NK-92 (cell line): ENCODE data around the gene RPRML.
"Not testable (repeated sequence)": the region's sequence is repeated elsewhere in the genome, so short reads cannot be mapped to it uniquely, and the experiment has no call there.

Source experiments
- DNase-seq: peaks from one replicate; lab custom pipeline; 2025; ENCODE audit not compliant: unreplicated experiment; lab: John Stamatoyannopoulos, UW

RPRML gene

DNA sequence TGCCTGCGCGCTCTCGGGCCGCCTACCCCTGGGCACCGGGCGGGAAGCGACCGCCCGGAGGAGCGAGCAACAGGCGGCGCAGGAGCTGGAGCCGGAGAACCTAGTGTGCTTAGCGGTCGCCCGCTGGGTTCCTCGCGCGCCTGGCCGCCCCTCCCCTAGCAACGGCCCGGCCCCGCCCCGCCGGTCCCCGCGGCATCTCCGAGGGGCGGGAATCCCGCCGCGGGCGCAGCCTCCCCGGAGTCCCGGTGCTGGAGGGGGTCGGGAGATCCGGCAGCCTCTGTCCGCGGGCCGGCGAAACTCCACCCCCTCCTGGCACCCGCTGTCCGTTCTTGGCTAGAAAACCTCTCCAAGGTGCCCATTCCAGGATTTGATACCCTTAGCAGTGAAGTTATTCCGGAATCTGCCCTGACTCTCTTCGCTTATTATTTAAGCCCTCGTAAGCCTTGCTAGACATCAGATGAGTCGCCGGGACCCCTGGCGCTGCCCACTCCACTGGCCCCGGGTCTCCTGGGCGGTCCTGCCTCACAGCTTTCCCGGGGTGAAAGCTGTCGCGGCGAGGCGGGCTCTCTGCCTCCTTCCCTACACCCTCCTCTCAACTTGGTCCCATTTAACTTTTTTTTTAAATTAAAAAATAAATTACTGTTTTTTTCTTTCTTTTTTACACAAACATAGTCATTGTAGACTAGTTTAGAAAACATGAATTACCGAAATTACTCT lies at the start of gene RPRML:
RPRML (minus strand) TSS at position 107 of the 717 bp plus-strand sequence. CDS start 246 bp downstream, outside the sequence.
- DNase-seq, result no peak

- not testable (repeated sequence) for DNase-seq
These were observed 37.9 kb upstream of the RPRML start for GRCh38 chr17:47016966-47017365.

DNA sequence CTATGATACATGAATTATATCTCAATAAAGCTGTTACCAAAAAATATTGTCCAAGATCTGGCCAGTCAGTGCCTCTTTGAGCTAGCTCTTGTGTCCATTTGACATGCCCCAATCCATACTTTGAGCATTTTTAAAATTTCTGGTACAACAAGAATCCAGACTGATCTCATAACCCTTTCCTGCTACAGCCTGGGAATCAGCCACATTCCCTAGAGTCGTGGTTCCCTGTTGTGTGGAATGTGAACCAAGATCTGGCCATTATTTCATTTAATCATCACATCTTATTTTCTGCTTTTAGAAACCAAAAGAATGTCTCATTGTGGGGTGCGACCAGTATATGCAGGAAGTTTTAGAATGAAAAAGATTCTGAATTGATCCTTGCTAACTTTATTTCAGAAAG lies 34.3 kb upstream of the RPRML start:
- DNase-seq, result no peak

DNA sequence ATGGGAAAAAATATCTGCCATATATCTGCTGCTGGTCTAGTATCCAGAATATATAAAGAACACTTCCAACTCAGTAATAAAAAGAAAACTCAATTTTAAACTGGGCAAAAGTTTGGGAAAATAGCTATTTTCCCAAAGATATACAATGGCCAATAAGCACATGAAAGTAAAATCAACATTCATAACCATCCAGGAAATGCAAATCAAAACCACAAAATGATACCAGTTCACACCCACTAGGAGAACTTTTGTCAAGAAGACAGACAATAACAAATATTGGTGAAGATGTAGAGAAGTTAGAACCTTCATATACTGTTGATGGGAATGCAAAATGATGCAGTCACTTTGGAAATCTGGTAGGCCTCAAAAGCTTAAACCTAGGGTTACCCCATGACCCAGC lies 33.4 kb upstream of the RPRML start:
- no peak for DNase-seq

- no peak for DNase-seq
These were observed 30.9 kb upstream of the RPRML start for GRCh38 chr17:47009759-47010594.

GRCh38 chr17:47004906-47005305 lies 25.9 kb upstream of the RPRML start:
- DNase-seq, result no peak

- DNase-seq, result not testable (repeated sequence)
These were observed 24.8 kb upstream of the RPRML start for GRCh38 chr17:47003864-47004263.

- no peak for DNase-seq
These were observed 17.0 kb upstream of the RPRML start for GRCh38 chr17:46995841-46996571.

DNA sequence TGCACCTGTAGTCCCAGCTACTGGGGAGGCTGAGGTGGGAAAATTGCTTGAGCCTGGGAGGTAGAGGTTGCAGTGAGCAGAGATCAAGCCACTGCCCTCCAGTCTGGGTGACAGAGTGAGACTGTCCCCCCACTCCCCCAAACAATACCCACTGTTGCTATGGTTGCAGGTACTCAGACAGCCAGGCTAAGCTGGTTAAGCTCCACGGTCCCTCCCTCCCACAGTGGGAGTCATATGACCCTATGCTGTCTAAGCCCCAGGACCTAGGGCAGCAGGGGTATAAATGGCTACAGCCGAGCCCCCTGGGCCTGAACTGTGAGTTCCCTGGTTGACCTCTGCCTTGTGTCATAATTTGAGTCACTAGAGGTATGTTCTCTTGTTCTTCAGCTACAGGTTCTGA lies 15.9 kb upstream of the RPRML start:
- no peak for DNase-seq

- no peak for DNase-seq
These were observed 12.6 kb upstream of the RPRML start for GRCh38 chr17:46991617-46992016.

- DNase-seq, result no peak
These were observed 10.8 kb upstream of the RPRML start for GRCh38 chr17:46989637-46990431.

DNA sequence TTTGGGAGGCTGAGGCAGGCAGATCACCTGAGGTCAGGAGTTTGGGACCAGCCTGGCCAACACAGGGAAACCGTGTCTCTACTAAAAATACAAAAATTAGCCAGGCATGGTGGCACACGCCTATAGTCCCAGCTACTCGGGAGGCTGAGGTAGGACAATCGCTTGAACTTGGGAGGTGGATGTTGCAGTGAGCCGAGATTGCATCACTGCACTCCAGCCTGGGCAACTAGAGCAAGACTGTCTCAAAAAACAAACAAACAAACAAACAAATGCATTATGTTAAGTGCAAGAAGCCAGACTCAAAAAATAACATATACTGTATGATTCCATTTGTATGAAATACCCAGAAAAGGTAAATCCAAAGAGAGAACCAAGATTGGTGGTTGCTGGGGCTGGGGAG lies 8.9 kb upstream of the RPRML start:
- not testable (repeated sequence) for DNase-seq

DNA sequence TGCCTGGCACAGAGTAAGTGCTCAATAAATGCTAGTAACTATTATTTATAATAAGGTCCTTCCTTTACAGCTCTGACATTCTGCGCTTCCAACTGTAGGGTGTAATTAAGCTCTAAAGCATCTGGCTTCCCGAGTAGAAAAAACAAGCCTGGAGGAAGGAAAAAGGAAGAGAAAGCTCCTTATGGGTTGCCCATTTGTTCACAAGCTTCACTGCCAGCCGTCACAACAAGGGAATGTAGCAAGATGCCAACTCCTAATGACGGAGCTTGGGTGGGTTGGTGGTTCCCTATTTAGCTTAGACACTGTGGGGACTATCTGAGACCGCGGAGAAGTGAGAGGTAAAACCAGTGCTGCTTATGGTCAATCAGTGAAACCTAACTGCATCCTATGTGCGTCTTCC lies 7.3 kb upstream of the RPRML start:
- no peak for DNase-seq

DNA sequence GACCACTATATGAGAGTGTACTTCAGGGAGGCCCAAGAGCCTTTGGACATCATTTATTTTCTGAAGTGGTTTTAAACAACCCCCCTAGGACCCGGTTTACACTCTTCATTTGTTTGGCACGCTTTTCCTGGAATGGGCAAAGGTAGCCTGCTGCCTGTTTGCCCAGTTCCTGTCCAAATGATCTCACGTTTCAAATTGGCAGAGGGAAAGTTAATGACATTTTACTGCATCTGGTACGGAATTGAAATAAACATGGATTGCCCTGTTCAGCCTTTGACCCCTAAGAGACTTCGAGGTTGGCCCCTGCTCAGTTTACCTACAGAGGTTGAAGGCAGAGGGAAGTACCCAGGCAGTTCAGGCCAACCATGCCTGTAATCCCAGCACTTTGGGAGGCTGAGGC lies 5.8 kb upstream of the RPRML start:
- DNase-seq, result no peak

DNA sequence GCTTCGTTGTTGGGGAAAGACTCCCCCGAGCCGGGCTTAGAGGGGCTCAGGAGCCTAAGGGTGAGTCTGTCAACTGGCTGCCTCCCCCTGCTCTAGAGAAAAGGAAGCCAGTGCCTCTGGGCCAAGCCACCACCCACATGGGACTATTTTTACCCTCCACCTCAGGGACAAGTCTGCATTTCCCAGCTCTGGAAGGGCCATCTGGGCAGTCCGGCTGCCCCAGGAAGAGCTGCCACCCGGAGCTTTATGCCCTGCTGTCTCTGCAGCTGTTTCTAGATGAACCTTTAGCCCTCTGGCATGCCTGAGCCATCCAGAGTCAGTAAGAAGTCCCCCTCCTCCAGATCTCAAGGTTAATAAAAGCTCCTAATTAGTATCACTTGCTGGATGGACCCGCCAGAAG lies 5.3 kb upstream of the RPRML start:
- no peak for DNase-seq

DNA sequence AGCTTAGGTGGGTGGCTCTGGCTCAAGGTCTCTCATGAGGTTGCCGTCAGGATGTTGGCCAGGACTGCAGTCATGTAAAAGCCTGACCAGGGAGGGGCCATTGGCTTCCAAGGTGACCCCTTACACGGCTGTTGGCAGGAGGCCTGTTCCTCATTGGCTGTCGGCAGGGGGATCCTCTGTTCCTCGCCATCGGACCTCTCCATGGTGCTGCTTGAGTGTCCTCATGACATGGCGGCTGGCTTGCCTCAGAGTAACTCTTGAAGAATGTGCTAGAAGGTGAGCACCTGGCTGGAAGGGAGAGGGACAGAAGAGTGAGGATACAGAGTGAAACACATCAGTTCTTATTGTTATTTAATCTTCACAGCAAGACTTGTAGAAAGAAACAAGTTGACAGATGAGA lies 4.7 kb upstream of the RPRML start:
- DNase-seq, result no peak

DNA sequence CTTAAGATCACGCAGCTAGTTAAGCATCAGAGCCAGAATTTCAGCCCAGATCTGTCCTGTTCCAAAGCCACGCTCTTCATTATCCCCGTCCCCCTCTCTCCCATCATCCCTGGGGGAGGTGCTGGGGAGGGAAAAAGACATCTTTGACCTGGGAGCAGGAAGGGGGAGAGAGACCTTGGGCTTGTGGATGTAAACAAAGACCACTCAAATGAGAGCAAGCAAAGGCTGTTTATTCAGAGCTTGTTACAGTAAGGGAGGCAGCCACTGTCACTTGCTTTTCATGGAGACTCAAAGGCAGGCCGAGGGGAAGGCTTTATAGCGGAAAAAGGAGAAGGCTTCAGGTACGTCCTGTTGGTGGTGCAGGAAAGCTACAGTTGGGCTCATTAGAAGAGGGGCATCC lies 3.5 kb upstream of the RPRML start:
- DNase-seq, result no peak

DNA sequence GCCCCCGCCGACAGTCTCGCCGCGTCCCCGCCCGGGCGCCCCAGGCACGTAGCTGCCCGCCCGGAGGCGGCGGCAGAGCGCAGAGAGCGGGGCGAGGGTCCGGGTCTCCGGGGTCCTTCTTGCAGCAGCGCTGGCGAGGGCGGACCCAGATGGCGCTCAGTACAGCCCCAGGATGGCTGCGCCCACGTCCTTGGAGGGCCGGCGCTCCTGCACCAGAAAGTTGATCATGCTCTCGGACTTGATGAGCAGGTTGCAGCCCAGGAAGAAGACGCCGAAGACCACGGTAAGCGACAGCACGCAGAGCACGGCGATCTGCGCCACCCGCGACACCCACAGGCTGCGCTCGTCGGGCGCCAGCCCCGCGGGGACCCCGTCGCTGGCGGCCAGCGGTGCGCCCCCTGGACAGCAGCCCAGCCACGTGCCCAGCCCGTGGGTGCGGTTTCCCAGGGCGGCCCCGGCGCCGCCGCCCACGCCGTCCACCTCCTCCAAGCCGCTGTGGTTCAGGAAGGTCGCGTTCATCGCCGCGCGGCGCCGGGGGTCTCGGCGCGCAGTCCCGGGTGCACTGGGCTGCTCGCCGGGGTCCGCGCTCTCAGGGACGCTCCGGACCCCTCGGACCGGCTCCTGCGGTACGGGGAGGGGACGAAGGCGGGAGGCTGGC lies 435 bp downstream of the RPRML start:
- no peak for DNase-seq

DNA sequence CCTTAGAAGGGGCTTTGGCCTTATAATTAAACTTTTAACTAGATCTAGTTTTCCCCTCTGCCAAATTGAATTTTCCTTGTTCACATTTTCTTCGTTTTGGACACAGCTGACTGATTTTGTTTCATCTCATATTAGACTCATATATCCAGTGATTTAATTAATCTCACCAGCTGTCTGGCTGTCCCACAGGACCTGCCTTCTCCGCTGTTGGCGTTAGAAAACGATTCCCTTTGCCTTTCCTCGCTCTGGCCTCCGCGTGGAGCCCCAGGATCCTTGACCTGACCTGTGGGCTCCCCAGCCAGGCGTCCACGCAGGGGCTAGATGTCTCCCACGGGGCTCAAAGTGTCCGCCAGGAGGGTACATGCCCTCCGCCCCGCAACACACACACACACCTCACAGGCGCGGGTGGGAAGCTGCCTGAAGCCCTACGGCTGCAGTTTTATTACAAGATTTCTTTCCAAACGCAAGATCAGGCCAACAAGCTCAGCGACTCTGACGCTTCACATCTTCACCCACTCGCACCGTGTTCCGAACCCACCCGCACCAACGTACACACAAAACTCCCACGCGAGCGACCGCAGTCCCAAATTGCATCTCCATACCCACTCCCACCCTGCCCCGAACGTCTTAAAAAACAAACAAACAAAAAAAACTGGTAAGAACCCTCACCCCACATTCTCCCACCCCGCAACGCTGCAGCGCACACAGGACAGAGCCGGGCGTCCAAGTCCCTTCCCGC lies 1.1 kb downstream of the RPRML start:
- no peak for DNase-seq

DNA sequence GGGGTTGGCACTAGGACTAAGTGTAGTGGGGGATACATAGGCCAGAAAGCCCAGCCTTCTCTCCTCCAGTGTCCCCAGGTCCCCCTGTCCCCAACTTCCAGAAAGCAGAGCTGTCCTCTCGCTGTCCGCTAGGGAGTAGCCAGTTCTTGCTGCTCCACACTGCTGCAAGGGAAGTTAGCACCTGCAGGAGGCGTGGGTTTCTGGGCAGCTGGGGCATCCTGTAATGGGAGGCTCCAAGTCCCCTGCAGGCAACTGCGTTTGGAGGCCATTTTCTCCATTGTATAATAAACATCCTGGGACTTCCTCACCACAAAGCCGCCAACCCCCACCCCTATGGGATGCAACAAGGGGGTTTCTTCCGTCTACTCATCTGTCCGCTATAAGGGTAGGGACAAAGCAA lies 1.7 kb downstream of the RPRML start:
- no peak for DNase-seq
